Common myeloid progenitor, CD34-positive (primary cell): ENCODE data around the gene DCAF15.

Experiments
- CTCF ChIA-PET: fragments of 350-600 bp; sonication (Branson Sonifier 250); formaldehyde crosslinking; loops from one replicate; lab custom pipeline; 2021; ENCODE audit warnings: antibody characterized with exemption; lab: Charles Lee
- POLR2A ChIA-PET: fragments of 350-600 bp; sonication (Branson Sonifier 250); formaldehyde crosslinking; loops from one replicate; lab custom pipeline; 2021; ENCODE audit warnings: antibody characterized with exemption; lab: Charles Lee
- DNase-seq, 3 donors: peaks; one replicate each; pipeline versions ENCODE4 v3.0.0 to v3.0.0-alpha.2; 2013
- H3K27ac ChIP-seq, 2 experiments: 1 replicate in 1 of 2; 2 replicates in 1 of 2; pipeline ENCODE4 v1.7.0; 2013; ENCODE audit warnings: inconsistent platforms in 2 of 2, low read length in 2 of 2, mild to moderate bottlenecking in 2 of 2, low read depth in 1 of 2, moderate library complexity in 1 of 2; ENCODE audit not compliant: severe bottlenecking in 2 of 2, insufficient read depth in 1 of 2, poor library complexity in 1 of 2
- H3K27me3 ChIP-seq, 5 experiments: replicated peaks in 2 of 5; 1 replicate in 3 of 5; 2 replicates in 2 of 5; pipeline versions ENCODE4 v1.6.1 to v1.7.0; 2013; ENCODE audit warnings: low read length in 4 of 5, mild to moderate bottlenecking in 2 of 5, moderate library complexity in 2 of 5, inconsistent platforms in 1 of 5; ENCODE audit not compliant: insufficient read depth in 5 of 5, control insufficient read depth in 4 of 5
- H3K36me3 ChIP-seq, 4 experiments: 1 replicate in 2 of 4; 2 replicates in 2 of 4; pipeline versions ENCODE4 v1.6.1 to v1.7.0; 2013; ENCODE audit warnings: low read length in 3 of 4, control low read depth in 1 of 4, mild to moderate bottlenecking in 1 of 4; ENCODE audit not compliant: control insufficient read depth in 4 of 4, insufficient read depth in 4 of 4
- H3K4me1 ChIP-seq, 4 experiments: 1 replicate in 3 of 4; 2 replicates in 1 of 4; pipeline versions ENCODE4 v1.6.1 to v1.7.1; 2013; ENCODE audit warnings: low read length in 3 of 4, mild to moderate bottlenecking in 3 of 4, control low read depth in 1 of 4, inconsistent platforms in 1 of 4, moderate library complexity in 1 of 4; ENCODE audit not compliant: control insufficient read depth in 4 of 4, insufficient read depth in 4 of 4; ENCODE audit errors: control extremely low read depth in 1 of 4
- H3K4me3 ChIP-seq, 7 experiments: 1 replicate in 4 of 7; 2 replicates in 3 of 7; pipeline versions ENCODE4 v1.5.1 to v1.7.0; 2013; ENCODE audit warnings: mild to moderate bottlenecking in 7 of 7, low read length in 6 of 7, moderate library complexity in 6 of 7, inconsistent platforms in 2 of 7, low read depth in 2 of 7, control low read depth in 1 of 7; ENCODE audit not compliant: insufficient read depth in 4 of 7, control insufficient read depth in 1 of 7; ENCODE audit errors: extremely low read depth in 1 of 7
- H3K9me3 ChIP-seq, 5 experiments: 1 replicate in 4 of 5; 2 replicates in 1 of 5; pipeline versions ENCODE4 v1.6.1 to v1.7.1; 2013; ENCODE audit warnings: low read length in 4 of 5, mild to moderate bottlenecking in 2 of 5, inconsistent platforms in 1 of 5, low read depth in 1 of 5, moderate library complexity in 1 of 5; ENCODE audit not compliant: control insufficient read depth in 4 of 5, insufficient read depth in 2 of 5; ENCODE audit errors: control extremely low read depth in 1 of 5
- WGBS: methylation state at CpG from one replicate; pipeline ENCODE4 v1.1.5; 2013; ENCODE audit not compliant: insufficient coverage; 5-methylcytosine and 5-hydroxymethylcytosine counted together

The DCAF15 gene

DNA sequence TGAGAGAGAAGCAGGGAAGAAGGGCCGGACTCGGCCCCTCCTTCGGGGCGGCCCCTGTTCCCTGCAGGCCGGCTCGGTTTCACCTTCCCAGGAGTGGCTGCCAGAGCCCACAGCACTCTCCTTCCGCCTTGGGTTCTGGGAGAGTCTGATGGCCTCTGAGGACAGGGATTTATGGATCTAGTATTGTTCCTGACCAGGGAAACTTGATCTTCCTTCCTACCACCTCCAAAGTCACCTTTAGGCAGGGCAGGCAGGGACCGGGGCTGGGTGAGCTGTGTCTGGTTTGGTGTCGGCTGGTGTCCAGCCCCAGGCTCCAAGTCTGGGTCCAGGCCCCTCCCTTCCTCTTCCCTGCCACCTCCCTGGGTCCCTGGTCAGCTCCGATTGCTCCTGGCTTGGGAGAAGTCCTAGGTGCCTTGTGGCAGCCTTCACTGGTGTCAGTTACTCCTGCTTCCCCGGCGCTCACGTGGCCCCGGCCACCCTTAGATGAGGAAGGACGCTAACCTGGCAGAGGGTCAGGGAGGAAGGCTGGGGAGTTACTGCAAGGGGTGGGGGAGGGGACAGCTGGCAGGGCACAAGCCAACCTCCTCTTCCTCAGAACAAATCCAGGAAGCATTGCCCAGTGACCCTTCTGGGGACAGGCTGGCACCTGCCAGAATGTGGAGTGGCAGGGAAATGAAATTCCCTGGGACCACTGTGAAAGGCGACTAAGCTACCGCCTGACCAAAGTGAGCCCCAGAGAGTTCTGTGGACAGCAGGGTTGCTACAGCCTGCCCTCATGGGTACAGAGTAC, 35.0 kb downstream of the DCAF15 start:
- Histone ChIP-seq H3K27me3 (no peaks in the 10 kb centered on the region), H3K4me3 (peak overlapping the region in 5 of 7 experiments; percentile 26 to 65 (median 56)), H3K27ac (peak overlapping the region; percentile 74 to 92), H3K4me1 (peaks cover 3 to 76% (median 58%) of the 10 kb centered on the region in 4 experiments), H3K36me3 (peaks cover 0 to 26% (median 12%) of the 10 kb centered on the region in 4 experiments), H3K9me3 (no peaks in the 10 kb centered on the region)
- ChIA-PET CTCF (interaction anchor here (0.7 to 5.7 kb wide), 8 partner anchors 10 to 37 kb away, joined by 3 to 39 read pairs (median 6); partner anchors contain the start of gene RFX1), POLR2A (interaction anchor here (0.6 to 4.0 kb wide), 5 partner anchors 10 to 106 kb away, joined by 3 to 29 read pairs (median 3); partner anchors contain the start of genes IL27RA and RFX1)
- no peak for DNase-seq
- 17% methylated on average over 10 of the region's 17 CpGs for WGBS

DNA sequence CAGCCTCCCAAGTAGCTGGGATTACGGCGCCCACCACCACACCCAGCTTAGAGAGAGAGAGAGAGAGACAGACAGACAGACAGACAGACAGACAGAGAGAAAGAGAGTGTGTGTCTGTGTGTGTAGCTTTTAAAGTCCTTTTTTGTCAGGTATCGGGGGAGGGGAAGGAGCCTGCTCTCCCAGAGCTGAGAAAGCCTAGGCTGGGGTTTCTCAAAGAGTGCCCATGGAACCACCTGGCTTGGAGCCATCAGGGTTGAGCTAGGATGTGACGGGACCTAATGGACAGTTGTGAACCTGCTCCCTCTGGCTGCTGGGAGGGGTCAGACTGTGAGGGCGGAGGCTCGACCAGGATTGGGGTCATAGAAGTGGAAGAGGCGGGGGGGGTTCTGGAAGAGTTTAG, 37.2 kb downstream of the DCAF15 start:
- no peak overlapping the region for H3K4me3 ChIP-seq
- no peak for DNase-seq
- 93% methylated on average over 5 of the region's 7 CpGs for WGBS
- H3K27ac ChIP-seq = no peak overlapping the region
- peaks cover 0 to 29% (median 13%) of the 10 kb centered on the region in 4 experiments for H3K36me3 ChIP-seq
- ChIA-PET CTCF (interaction anchor here (1.7 to 5.7 kb wide), 3 partner anchors 9 to 15 kb away, joined by 4 to 39 read pairs (median 11); partner anchors contain the start of gene RFX1), POLR2A (interaction anchor here (0.6 to 1.2 kb wide), 2 partner anchors 15 to 36 kb away, joined by 3 to 5 read pairs; no protein-coding TSS in a partner anchor)
- H3K27me3 ChIP-seq = no peaks in the 10 kb centered on the region
- peaks cover 3 to 56% (median 46%) of the 10 kb centered on the region in 4 experiments for H3K4me1 ChIP-seq
- no peaks in the 10 kb centered on the region for H3K9me3 ChIP-seq

DNA sequence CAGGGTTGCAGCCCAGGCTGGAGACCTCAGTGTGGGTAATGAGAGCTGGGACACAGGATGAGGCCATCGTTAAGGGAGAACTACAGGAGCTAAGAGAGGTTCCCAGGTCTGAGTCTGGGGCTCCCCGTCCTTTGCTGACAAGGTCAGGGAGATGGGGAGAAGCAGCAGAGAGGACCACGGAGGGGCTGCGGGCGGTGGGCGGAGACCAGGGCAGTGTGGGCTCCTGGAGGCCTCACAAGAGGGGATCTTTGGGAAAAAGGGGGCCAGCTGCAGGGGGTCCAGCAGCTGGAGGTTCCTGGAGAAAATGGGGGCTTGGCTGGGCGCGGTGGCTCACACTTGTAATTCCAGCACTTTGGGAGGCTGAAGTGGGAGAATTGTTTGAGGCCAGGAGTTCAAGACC, 37.8 kb downstream of the DCAF15 start:
- Histone ChIP-seq H3K4me1 (peaks cover 3 to 50% (median 44%) of the 10 kb centered on the region in 4 experiments), H3K9me3 (no peaks in the 10 kb centered on the region), H3K27me3 (no peaks in the 10 kb centered on the region), H3K4me3 (no peak overlapping the region), H3K36me3 (peaks cover 0 to 30% (median 13%) of the 10 kb centered on the region in 4 experiments), H3K27ac (no peak overlapping the region)
- DNase-seq = no peak
- POLR2A ChIA-PET = interaction anchor here (1.2 kb wide), 1 partner anchor 14 kb away, joined by 5 read pairs; no protein-coding TSS in a partner anchor
- WGBS = 95% methylated on average over 7 of the region's 8 CpGs
- CTCF ChIA-PET = interaction anchor here (1.7 to 5.7 kb wide), 3 partner anchors 8 to 15 kb away, joined by 4 to 39 read pairs (median 11); partner anchors contain the start of gene RFX1

DNA sequence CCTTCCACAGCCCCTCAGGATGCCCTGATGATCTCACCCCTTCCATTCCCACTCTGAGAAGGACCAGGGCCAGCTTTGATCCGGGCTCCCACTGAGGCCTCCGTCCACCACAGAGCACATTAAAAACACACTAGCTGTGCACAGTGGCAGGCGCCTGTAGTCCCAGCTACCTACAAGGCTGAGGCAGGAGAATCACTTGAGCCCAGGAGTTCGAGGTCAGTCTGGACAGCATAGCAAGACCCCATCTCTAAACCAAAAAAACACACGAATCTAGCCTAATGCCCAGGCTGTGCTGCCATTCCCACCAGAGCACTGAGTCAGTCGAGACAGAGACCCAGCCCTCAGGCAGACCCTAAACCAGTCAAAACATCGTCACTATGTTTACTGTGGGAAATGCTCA, 39.7 kb downstream of the DCAF15 start:
- no peaks in the 10 kb centered on the region for H3K9me3 ChIP-seq
- H3K4me1 ChIP-seq = peaks cover 3 to 32% (median 25%) of the 10 kb centered on the region in 4 experiments
- H3K4me3 ChIP-seq = no peak overlapping the region
- CTCF ChIA-PET = interaction anchor here (0.9 to 2.0 kb wide), 5 partner anchors 9 to 68 kb away, joined by 3 to 8 read pairs (median 5); no protein-coding TSS in a partner anchor
- no peaks in the 10 kb centered on the region for H3K27me3 ChIP-seq
- no peak for DNase-seq
- POLR2A ChIA-PET = no interaction called here
- WGBS = 98% methylated on average over 7 of the region's 7 CpGs
- peaks cover 0 to 33% (median 17%) of the 10 kb centered on the region in 4 experiments for H3K36me3 ChIP-seq
- no peak overlapping the region for H3K27ac ChIP-seq

DNA sequence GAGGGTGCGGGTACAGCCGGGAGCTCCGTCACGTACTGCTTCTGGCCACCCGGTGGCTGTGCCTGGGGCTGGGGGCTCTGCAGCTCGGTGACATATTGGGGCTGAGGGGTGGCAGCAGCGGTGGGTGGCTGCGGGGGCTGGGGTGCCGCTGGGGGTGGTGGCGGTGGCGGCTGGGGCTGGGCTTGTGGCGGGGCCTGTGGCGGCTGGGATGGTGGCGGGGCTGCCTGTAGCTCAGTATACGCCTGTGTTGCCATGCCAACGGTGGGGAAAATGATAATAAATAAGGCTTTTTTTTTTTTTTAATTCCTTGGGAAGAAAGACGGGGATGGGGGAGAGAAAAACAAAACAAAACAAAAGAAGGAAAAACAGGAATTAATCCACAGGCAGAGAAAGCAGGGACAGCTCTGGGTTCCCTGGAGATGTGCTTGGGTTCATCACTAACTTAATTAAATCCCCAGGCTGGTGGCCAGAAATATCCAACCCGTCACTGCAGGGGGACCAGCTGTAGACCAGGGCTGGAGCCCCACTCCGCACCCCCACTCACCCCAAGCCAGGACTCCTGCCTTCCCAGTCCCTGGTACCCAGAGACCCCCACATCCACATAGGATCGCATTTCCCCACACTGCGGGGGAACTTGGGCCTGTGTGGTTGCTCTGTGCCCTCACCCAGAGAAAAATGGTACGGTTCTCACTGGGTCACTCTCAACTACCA, 41.4 kb downstream of the DCAF15 start:
- Histone ChIP-seq H3K27ac (peak overlapping the region in 1 of 2 experiments; percentile 54), H3K9me3 (peaks cover 0 to 5% (median 4%) of the 10 kb centered on the region in 5 experiments), H3K4me3 (no peak overlapping the region), H3K4me1 (peaks cover 0 to 15% (median 8%) of the 10 kb centered on the region in 4 experiments), H3K36me3 (peaks cover 4 to 41% (median 26%) of the 10 kb centered on the region in 4 experiments), H3K27me3 (no peaks in the 10 kb centered on the region)
- ChIA-PET CTCF (interaction anchor here (0.7 to 2.6 kb wide), 5 partner anchors 10 to 1906 kb away, joined by 3 to 14 read pairs (median 4); no protein-coding TSS in a partner anchor), POLR2A (interaction anchor here (0.6 to 0.7 kb wide), 2 partner anchors 43 to 47 kb away, joined by 3 to 4 read pairs; no protein-coding TSS in a partner anchor)
- DNase-seq = peak in 2 of 3 donors; percentile 59 to 68
- WGBS = 98% methylated on average over 9 of the region's 22 CpGs

DNA sequence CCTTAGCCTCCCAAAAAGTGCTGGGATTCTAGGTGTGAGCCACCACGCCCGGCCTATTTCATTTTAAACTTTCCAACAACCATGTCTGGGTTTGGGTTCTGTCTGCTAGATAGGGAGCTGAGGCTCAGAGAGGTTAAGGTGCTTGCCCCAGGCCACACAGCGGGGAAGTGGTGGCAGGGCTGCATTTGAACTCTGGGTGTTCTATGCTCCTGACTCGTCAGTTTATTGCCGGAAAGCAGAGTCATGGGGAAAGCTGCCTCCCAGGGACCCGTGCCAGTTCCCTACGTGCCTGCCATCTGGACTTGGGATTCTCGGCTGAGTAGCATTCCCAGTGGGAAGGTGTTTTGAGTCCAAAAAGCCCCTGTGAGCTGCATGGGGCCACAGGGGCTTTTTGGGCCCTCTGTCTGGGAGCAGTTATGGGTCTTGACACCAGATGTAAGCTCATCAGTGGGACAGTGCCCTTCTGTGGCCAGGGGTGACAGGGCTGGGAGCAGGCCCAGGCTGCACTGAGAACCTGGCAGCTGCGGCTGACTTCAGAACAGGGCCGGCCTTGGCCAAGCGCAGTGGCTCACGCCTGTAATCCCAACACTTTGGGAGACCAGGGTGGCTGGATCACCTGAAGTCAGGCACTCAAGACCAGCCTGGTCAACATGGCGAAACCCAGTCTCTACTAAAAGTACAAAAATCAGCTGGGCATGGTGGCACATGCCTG, 42.9 kb downstream of the DCAF15 start:
- Histone ChIP-seq H3K27ac (no peak overlapping the region), H3K36me3 (peaks cover 5 to 40% (median 25%) of the 10 kb centered on the region in 4 experiments), H3K4me3 (no peak overlapping the region), H3K27me3 (no peaks in the 10 kb centered on the region), H3K4me1 (peaks cover 0 to 2% (median under 1%) of the 10 kb centered on the region in 4 experiments), H3K9me3 (peaks cover 0 to 10% (median 6%) of the 10 kb centered on the region in 5 experiments)
- no peak for DNase-seq
- CTCF ChIA-PET = interaction anchor here (1.0 to 2.6 kb wide), 2 partner anchors 9 to 35 kb away, joined by 3 to 14 read pairs; no protein-coding TSS in a partner anchor
- POLR2A ChIA-PET = no interaction called here
- 97% methylated on average over 11 of the region's 13 CpGs for WGBS
